HEK293 (cell line): ENCODE measurements around the gene SLC25A1.

Source experiments
- BCL11A ChIP-seq: fragments of 450-650 bp; formaldehyde crosslinking; IDR thresholded peaks from 2 replicates; pipeline ENCODE4 v1.5.1; 2016; ENCODE audit warnings: low read depth, missing biosample characterization, missing genetic modification characterization
- CTCF ChIP-seq: fragments of 450-650 bp; formaldehyde crosslinking; IDR thresholded peaks from 2 replicates; pipeline ENCODE4 v1.5.1; 2016; ENCODE audit warnings: missing biosample characterization, missing genetic modification characterization
- PRDM10 ChIP-seq: fragments of 450-650 bp; formaldehyde crosslinking; IDR thresholded peaks from 2 replicates; pipeline ENCODE4 v1.5.1; 2016; ENCODE audit warnings: missing biosample characterization, missing genetic modification characterization
- SALL2 ChIP-seq: fragments of 450-650 bp; formaldehyde crosslinking; IDR thresholded peaks from 2 replicates; pipeline ENCODE4 v1.5.0; 2017; ENCODE audit warnings: missing biosample characterization, mild to moderate bottlenecking, missing genetic modification characterization, borderline replicate concordance
- SCRT1 ChIP-seq: fragments of 450-650 bp; formaldehyde crosslinking; IDR thresholded peaks from 2 replicates; pipeline ENCODE4 v1.5.1; 2016; ENCODE audit warnings: missing biosample characterization, missing genetic modification characterization, borderline replicate concordance
- ZBTB11 ChIP-seq: fragments of 450-650 bp; formaldehyde crosslinking; conservative IDR thresholded peaks from 2 replicates; pipeline ENCODE4 v1.5.1; 2016; ENCODE audit warnings: low read depth, missing biosample characterization, missing genetic modification characterization
- ZBTB6 ChIP-seq: fragments of 450-650 bp; formaldehyde crosslinking; IDR thresholded peaks from 2 replicates; pipeline ENCODE4 v1.5.1; 2017; ENCODE audit warnings: missing biosample characterization, missing genetic modification characterization
- ZBTB8A ChIP-seq: fragments of 450-650 bp; formaldehyde crosslinking; IDR thresholded peaks from 2 replicates; pipeline ENCODE4 v1.5.1; 2016; ENCODE audit warnings: missing biosample characterization, missing genetic modification characterization
- ZNF394 ChIP-seq: fragments of 450-650 bp; formaldehyde crosslinking; IDR thresholded peaks from 2 replicates; pipeline ENCODE4 v1.5.1; 2016; ENCODE audit warnings: missing biosample characterization, missing genetic modification characterization, mild to moderate bottlenecking, moderate library complexity, borderline replicate concordance
- ZNF501 ChIP-seq: fragments of 450-650 bp; formaldehyde crosslinking; IDR thresholded peaks from 2 replicates; pipeline ENCODE4 v1.5.1; 2016; ENCODE audit warnings: missing biosample characterization, missing genetic modification characterization
- ZNF510 ChIP-seq: fragments of 450-650 bp; formaldehyde crosslinking; IDR thresholded peaks from 2 replicates; pipeline ENCODE4 v1.5.1; 2018; ENCODE audit warnings: mild to moderate bottlenecking, missing genetic modification characterization, missing biosample characterization; ENCODE audit not compliant: insufficient replicate concordance
- ZNF529 ChIP-seq: fragments of 450-650 bp; formaldehyde crosslinking; IDR thresholded peaks from 2 replicates; pipeline ENCODE4 v1.5.1; 2017; ENCODE audit warnings: missing genetic modification characterization, missing biosample characterization; ENCODE audit not compliant: insufficient replicate concordance
- ZNF639 ChIP-seq: fragments of 450-650 bp; formaldehyde crosslinking; IDR thresholded peaks from 2 replicates; pipeline ENCODE4 v1.5.1; 2016; ENCODE audit warnings: missing biosample characterization, missing genetic modification characterization
- ZNF704 ChIP-seq: fragments of 450-650 bp; formaldehyde crosslinking; IDR thresholded peaks from 2 replicates; pipeline ENCODE4 v1.5.1; 2016; ENCODE audit warnings: missing biosample characterization, missing genetic modification characterization

- TF ChIP-seq ZNF510 (tag by site-specific recombination) (no peak), CTCF (no peak), ZNF501 (tag by site-specific recombination) (no peak), ZNF529 (tag by site-specific recombination) (no peak), BCL11A (tag by site-specific recombination) (no peak), SALL2 (tag by site-specific recombination) (no peak), ZBTB6 (tag by site-specific recombination) (no peak), ZNF394 (tag by site-specific recombination) (no peak), ZBTB11 (tag by site-specific recombination) (no peak), PRDM10 (tag by site-specific recombination) (no peak), ZNF704 (tag by site-specific recombination) (no peak), ZBTB8A (tag by site-specific recombination) (no peak), ZNF639 (tag by site-specific recombination) (no peak), SCRT1 (tag by site-specific recombination) (no peak)
These were observed 22.8 kb upstream of the SLC25A1 start for GRCh38 chr22:19201130-19201868.
